ENCODE measurements around the gene FAM124A. TPM values are rescaled to one million over a fixed set of nuclear protein-coding genes. Genes with fewer than 3 reads are reported as not detected.

The FAM124A gene
- total RNA-seq, 2 donors from 2014 or later: 4.2 to 13.7 TPM

DNA sequence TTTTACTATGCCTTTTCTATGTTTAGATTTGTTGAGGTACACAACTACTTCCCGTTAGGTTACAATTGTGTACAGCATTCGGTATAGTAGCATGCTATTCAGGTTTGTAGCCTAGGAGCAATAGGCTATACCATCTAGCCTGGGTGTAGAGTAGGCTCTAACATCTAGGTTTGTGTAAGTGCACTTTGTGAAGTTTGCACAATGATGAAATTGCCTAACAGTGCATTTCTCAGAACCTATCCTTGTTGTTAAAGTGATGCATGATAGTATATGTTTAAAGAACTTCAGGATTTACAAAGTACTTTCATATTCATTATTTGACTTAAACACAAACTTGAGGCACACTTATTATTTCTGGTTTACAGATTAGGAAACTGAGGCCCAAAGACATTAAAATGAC lies 105.8 kb downstream of the FAM124A start:
- TF ChIP-seq, protein P1, sequence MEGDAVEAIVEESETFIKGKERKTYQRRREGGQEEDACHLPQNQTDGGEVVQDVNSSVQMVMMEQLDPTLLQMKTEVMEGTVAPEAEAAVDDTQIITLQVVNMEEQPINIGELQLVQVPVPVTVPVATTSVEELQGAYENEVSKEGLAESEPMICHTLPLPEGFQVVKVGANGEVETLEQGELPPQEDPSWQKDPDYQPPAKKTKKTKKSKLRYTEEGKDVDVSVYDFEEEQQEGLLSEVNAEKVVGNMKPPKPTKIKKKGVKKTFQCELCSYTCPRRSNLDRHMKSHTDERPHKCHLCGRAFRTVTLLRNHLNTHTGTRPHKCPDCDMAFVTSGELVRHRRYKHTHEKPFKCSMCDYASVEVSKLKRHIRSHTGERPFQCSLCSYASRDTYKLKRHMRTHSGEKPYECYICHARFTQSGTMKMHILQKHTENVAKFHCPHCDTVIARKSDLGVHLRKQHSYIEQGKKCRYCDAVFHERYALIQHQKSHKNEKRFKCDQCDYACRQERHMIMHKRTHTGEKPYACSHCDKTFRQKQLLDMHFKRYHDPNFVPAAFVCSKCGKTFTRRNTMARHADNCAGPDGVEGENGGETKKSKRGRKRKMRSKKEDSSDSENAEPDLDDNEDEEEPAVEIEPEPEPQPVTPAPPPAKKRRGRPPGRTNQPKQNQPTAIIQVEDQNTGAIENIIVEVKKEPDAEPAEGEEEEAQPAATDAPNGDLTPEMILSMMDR (IDR thresholded peaks at IDR 0.05): no peak
- ATAC-seq (ENCODE audit: insufficient number of reproducible peaks, low FRiP score, low read depth): no peak
- H3K4me1 ChIP-seq (ENCODE audit: control insufficient read depth in 1 of 2, low read depth in 2 of 2): peaks cover 0 to 5% of the 10 kb centered on the region in 2 donors
- no peak overlapping the region for H3K4me3 ChIP-seq
- no peaks in the 10 kb centered on the region for H3K9me3 ChIP-seq
- H3K36me3 ChIP-seq: no peaks in the 10 kb centered on the region
- H3K27me3 ChIP-seq (replicated peaks; ENCODE audit: insufficient read depth): no peaks in the 10 kb centered on the region
- no peak for DNase-seq (ENCODE audit: low spot score)
- no peak overlapping the region for H3K27ac ChIP-seq

DNA sequence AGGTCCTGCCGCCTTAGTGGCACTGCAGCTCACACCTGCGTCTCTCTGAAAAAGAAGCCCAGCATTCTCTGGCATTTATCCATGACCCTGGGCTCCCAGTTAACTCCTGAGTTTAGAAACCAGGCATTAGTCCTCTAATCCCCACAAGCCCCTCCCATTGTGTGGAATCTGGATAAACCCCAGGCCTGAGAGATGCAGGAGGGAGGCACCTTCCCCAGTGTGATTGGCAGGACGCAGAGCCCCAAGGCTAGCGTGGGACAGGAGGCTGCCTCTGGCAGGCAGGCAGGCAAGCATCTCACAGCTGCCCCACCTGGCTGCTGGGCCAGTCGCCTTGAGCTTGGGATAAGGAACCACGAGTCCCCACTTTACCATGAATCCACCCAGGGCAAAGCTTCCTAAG lies 106.3 kb downstream of the FAM124A start:
- no peaks in the 10 kb centered on the region for H3K9me3 ChIP-seq
- ATAC-seq (ENCODE audit: insufficient number of reproducible peaks, low FRiP score, low read depth) (no peak), DNase-seq (ENCODE audit: low spot score) (no peak)
- H3K27ac ChIP-seq: no peak overlapping the region
- no peaks in the 10 kb centered on the region for H3K36me3 ChIP-seq
- H3K4me3 ChIP-seq: no peak overlapping the region
- peaks cover 0 to 5% of the 10 kb centered on the region in 2 donors for H3K4me1 ChIP-seq (ENCODE audit: control insufficient read depth in 1 of 2, low read depth in 2 of 2)
- no peaks in the 10 kb centered on the region for H3K27me3 ChIP-seq (replicated peaks; ENCODE audit: insufficient read depth)
- TF ChIP-seq, protein P1 (IDR thresholded peaks at IDR 0.05): no peak

DNA sequence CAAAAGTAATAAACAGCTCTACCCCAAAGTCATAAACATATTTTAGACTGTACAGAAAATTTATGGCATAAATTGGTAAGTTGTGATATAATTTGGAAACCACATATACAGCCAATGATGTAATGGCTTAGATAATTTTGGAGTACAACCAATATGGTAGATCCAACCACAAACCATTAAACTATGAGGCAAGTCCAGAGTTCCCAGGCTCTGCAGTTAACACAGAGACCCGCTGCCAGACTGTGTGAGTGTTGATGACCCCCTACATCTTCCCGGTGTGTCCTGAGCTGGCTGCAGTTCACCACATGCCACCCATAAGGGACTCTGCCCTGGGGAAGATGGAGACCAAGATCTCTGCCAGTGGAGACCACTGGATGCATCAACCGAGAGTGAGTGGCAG lies 107.4 kb downstream of the FAM124A start:
- Histone ChIP-seq H3K4me3 (no peak overlapping the region), H3K27ac (no peak overlapping the region), H3K9me3 (no peaks in the 10 kb centered on the region), H3K27me3 (replicated peaks; ENCODE audit: insufficient read depth) (no peaks in the 10 kb centered on the region), H3K36me3 (no peaks in the 10 kb centered on the region), H3K4me1 (ENCODE audit: control insufficient read depth in 1 of 2, low read depth in 2 of 2) (peaks cover 0 to 5% of the 10 kb centered on the region in 2 donors)
- ATAC-seq (ENCODE audit: insufficient number of reproducible peaks, low FRiP score, low read depth): no peak
- DNase-seq (ENCODE audit: low spot score): no peak
- TF ChIP-seq, protein P1 (IDR thresholded peaks at IDR 0.05): no peak

DNA sequence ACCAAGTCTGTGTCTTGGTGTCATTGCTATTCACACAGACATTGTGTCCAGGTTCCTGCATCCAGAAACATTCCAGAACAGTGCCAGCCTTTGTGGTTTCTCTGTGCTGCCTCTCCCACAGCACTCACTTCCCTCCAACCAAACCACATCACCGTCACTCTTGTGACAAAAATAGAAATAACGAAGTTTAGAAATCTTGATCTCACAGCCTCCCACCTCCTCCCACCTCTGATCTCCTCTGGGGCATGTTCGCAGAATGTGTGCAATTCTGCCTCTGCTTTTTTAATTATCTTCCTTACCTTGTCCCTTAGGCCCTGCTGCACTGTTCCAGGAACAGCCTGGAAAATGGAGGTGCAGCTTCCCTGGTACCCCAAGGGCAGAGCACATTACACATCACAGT lies 108.6 kb downstream of the FAM124A start:
- Histone ChIP-seq H3K4me3 (no peak overlapping the region), H3K36me3 (no peaks in the 10 kb centered on the region), H3K27ac (no peak overlapping the region), H3K9me3 (no peaks in the 10 kb centered on the region), H3K27me3 (replicated peaks; ENCODE audit: insufficient read depth) (no peaks in the 10 kb centered on the region), H3K4me1 (ENCODE audit: control insufficient read depth in 1 of 2, low read depth in 2 of 2) (peaks cover 0 to 5% of the 10 kb centered on the region in 2 donors)
- TF ChIP-seq, protein P1 (IDR thresholded peaks at IDR 0.05): no peak
- no peak for ATAC-seq (ENCODE audit: insufficient number of reproducible peaks, low FRiP score, low read depth)
- DNase-seq (ENCODE audit: low spot score): no peak

DNA sequence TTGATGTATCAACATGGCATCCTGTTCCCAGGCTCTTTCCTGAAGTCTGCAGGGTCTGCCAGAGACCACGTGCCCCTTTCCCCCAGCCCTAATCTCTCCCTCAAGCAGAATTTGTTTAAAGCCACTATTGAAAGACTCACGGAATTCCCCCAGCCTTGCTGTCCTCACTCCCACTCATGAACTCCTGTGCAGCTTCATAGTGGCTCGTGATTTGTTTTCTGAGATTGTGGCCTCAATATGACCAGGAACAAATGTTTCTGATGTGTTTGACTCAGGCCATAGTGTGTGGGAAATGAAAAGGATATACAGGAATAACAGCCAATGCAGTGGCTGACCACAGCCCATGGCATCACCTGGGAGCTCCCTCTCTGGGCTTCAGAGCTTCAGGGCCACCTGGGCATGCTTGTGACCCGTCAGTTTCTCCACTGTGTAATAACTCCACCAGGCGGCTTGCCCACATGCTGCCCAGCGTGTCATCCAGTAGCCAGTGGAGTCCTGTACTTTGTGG lies 109.2 kb downstream of the FAM124A start:
- H3K36me3 ChIP-seq: no peaks in the 10 kb centered on the region
- no peak overlapping the region for H3K4me3 ChIP-seq
- DNase-seq (ENCODE audit: low spot score): no peak
- TF ChIP-seq, protein P1 (IDR thresholded peaks at IDR 0.05): no peak
- H3K4me1 ChIP-seq (ENCODE audit: control insufficient read depth in 1 of 2, low read depth in 2 of 2): peaks cover 0 to 5% of the 10 kb centered on the region in 2 donors
- H3K27me3 ChIP-seq (replicated peaks; ENCODE audit: insufficient read depth): no peaks in the 10 kb centered on the region
- H3K9me3 ChIP-seq: no peaks in the 10 kb centered on the region
- ATAC-seq (ENCODE audit: insufficient number of reproducible peaks, low FRiP score, low read depth): no peak
- no peak overlapping the region for H3K27ac ChIP-seq
